NCI-H146 treated with DMSO at 0.1 percent for 48 hours (cell line): Measurements from ENCODE around the gene TIPIN.
A peak's percentile ranks its signal among the peaks of the same experiment; 100 is the strongest.
"Not testable (repeated sequence)": the region's sequence is repeated elsewhere in the genome, so short reads cannot be mapped to it uniquely, and the experiment has no call there.

Source experiments
- DNase-seq: peaks from one replicate; lab custom pipeline; 2025; ENCODE audit not compliant: unreplicated experiment; lab: John Stamatoyannopoulos, UW

TIPIN gene

GRCh38 chr15:66386204-66387123 lies 30.0 kb upstream of the TIPIN start, which contains the start of gene MAP2K1:
MAP2K1 (plus strand) TSS chr15:66386912; CDS start chr15:66387348, 436 bp downstream.
- DNase-seq, result peak; percentile 88

- DNase-seq, result not testable (repeated sequence)
These were observed 24.9 kb upstream of the TIPIN start for GRCh38 chr15:66381376-66381775.

GRCh38 chr15:66378814-66379430 lies 22.4 kb upstream of the TIPIN start:
- no peak for DNase-seq

GRCh38 chr15:66374179-66374578 lies 17.7 kb upstream of the TIPIN start:
- no peak for DNase-seq

DNA sequence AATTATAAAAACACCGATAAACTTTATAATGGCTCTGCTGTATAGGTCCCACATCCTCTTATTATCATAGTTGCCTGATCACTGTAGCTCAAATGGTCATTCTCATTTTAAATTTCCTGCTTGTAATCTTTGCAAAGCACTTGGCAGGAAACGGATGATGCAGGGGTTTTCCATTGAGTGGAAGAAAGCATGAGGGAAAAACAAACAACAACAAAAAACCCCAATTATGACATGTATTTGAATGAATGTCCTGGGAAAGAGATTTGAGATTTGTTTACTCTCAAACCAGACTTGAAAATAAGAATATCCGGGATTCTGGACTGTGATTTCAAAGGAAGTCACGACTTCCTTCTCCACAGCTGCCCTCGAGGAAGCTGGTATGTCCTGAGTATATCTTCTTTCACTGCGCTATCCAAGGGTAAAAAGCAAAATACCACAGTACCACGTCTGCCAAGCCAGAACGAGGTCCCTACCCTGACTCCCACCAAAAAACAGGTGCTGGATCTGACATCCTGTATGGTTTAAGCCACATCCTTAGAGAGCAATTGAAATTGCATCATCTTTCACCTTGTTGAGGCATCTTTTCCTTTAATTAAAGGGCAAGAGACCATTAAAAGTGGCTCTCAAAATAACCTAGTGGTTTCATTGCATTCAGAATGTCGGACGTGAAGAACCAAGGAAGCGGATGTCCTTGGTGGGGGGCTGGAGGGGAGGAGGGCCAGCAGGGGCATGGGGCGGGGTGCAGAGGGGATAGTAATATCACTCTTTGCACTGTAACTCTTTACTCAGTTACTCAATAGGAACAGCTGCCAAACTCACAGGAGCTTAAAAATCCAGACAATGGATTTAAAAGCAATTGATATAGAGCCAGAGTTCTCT lies 13.5 kb upstream of the TIPIN start:
- DNase-seq, result no peak

- DNase-seq, result no peak
These were observed 8.6 kb upstream of the TIPIN start for GRCh38 chr15:66364944-66365528.

DNA sequence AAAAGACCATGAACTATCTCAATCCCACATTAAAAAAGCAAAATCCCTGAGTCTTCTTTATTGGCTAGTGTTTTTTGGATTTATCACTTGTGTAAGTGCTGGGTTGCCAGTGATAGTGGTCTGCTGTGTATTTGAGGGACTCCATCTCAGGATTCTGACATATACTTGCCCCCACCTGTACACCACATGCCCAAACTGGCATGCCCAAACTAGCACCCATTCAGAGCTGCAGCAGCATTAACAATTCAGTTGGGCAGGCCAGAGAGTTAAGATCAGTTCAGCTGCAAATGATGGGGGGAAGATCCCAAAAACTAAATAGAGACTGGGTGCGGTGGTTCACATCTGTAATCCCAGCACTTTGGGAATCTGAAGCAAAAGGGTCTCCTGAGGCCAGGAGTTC lies 6.3 kb upstream of the TIPIN start:
- no peak for DNase-seq

- DNase-seq, result not testable (repeated sequence)
These were observed 5.4 kb upstream of the TIPIN start for GRCh38 chr15:66361745-66362460.

DNA sequence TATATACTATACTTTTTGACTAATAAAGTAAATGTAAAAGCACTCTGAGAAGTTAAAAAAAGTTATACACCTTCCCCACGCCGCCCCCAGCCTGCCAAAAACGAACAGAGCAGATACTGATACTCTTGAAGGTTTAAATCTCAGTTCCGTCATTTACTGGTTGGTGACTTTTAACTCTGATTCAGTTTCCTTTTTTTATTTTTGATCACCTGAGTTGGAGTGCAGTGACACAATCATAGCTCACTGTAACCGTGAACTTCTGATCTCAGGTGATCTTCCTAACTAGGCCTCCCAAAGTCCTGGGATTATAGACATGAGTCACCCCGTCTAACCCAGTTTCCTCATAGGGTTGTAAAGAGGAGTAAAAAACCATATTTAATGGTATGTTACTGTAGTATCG lies 3.3 kb upstream of the TIPIN start:
- DNase-seq, result no peak

DNA sequence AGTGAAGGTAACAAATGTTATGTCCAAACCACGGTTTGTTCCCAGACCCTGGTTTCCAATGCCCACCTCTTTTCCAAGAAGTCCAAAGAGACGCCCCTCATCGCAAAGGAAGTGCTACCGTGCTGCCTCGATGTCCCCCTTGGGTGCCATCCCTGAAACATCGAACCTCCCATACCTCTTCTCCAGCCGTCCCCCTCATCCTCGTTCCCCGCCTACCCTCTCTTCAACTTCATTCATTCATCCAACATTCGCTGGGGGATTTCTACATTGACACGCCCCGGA lies 467 bp downstream of the TIPIN start:
- DNase-seq, result no peak

DNA sequence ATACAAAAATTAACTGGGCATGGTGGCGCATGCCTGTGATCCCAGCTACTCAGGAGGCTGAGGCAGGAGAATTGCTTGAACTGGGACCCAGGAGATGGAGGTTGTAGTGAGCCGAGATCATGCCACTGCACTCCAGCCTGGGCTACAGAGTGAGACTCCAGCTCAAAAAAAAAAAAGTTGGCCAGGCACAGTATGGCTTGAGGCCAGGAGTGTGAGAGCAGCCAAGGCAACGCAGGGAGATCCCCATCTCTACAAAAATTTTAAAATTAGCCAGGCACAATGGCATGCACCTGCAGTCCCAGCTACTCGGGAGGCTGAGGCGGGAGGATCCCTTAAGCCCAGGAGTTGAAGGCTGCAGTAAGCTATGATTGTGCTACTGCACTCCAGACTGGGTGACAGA lies 8.0 kb downstream of the TIPIN start:
- not testable (repeated sequence) for DNase-seq

DNA sequence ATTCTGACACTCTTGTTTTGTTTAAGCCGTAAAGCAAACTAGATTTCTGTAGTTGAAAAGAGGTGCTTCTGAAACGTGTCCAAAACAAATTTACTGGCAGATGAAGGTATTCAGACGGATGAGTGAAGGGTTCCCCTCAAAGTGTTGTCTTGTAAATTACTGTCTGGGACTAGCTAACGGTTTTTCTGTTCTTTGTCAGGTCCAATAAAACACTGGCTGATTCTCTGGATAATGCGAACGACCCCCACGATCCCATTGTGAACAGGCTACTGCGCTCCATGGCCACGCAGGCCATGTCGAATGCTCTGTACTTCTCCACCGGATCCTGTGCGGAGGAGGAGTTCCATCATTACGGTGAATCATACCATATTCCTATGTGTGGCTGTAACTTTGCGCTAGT lies 27.7 kb downstream of the TIPIN start:
- DNase-seq, result no peak

- no peak for DNase-seq
These were observed 28.7 kb downstream of the TIPIN start for GRCh38 chr15:66327736-66328135.

DNA sequence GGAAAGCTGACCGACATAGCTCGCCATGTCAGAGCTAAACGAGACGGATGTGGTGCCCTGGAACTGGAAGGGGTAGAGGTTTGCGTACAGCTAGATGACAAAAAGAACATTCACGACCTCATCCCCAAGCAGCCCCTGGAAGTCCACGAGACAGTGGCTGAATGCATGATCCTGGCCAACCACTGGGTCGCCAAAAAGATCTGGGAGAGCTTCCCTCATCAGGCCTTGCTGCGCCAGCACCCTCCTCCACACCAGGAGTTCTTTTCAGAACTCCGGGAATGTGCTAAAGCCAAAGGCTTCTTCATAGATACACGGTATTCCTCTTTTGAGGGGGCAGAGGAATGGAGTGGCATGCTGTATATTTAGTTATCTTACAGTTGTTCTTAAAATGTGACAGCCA lies 30.4 kb downstream of the TIPIN start:
- no peak for DNase-seq

DNA sequence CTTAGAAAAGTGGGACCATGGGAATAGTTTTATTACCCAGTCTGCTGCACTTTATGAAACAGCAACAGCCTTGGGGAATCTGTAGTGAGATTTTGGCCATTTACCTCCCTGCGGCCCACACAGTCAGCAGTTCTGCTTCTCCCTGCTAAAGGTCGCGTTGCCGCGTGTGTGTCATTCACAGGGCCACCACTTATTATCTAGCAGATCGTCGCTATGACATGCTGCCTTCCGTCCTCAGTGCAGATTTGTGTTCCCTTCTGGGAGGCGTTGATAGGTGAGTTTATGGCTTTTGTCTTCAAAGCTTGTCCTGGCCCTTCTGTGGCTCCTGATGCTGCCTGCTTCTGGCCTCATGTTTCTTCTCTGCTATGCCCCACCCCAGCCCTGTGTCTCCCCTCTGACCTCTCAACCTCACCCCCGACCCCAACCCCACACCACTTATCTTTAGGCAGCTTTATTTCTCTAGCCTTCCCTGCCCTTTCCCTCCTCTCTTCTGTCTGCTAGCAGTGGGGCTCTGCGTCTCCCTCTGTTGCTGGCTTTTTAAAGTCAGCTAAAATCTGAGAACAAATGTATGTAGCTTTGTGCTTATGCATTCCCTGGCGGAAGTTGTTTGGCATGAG lies 33.1 kb downstream of the TIPIN start:
- DNase-seq, result no peak

- no peak for DNase-seq
These were observed 44.3 kb downstream of the TIPIN start for GRCh38 chr15:66312144-66312543.

- DNase-seq, result no peak
These were observed 45.7 kb downstream of the TIPIN start for GRCh38 chr15:66310786-66311185.

DNA sequence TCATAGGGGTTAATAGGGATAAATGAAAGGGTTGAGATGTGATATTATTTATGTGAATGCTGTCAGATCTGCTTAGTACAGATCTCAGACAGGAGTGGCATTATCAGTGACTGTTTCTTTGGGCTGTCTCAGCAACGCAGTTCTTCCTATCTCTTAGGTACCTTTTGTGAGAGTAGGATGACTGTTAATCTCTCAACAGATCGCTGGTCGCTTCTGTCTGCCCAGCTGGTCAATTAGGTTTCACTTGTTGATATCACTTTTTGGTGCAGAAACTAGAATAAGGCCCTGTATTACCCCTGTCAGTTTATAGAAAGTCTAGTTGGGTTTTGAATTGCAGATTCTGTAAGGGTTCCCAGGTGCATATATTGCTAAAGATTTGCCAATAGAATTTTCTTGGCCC lies 46.7 kb downstream of the TIPIN start:
- DNase-seq, result no peak

DNA sequence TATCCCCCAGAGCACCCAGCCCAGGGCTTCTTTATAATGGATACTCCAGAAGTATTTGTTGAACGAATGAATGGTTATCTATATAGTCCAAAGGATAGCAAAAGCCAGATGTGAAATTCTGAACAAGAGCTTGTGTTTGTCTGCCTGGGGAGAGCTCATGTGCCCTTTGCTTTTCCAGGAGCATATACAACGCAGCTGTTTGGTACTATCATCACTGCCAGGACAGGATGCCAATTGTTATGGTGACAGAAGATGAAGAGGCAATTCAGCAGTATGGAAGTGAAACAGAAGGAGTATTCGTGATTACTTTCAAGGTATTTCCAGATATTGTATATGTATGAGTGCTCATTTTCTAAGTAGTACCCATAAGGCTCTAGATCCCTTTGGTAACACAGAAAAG lies 48.0 kb downstream of the TIPIN start:
- no peak for DNase-seq

DNA sequence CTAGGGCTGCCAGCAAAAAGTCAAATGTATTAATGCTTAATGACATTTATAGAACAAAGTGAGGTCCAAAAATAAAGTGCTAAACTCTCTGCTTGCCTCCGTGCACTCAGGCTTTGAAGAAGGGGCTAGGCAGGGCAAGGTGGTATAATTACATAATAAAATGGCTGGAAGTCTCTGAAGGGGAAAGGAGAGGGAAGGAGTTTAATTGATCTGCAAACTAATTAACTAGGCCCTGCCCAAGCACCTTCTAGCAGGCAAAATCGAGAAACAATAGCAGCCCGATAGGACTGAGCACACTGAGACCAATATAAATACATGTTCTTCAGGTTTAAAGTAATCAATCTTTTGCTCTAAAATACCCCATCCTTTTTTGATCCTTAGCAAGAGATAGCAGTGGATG lies 50.1 kb downstream of the TIPIN start:
- peak; percentile 48 for DNase-seq
